ENCODE data around the gene ZSWIM1.

The ZSWIM1 gene

DNA sequence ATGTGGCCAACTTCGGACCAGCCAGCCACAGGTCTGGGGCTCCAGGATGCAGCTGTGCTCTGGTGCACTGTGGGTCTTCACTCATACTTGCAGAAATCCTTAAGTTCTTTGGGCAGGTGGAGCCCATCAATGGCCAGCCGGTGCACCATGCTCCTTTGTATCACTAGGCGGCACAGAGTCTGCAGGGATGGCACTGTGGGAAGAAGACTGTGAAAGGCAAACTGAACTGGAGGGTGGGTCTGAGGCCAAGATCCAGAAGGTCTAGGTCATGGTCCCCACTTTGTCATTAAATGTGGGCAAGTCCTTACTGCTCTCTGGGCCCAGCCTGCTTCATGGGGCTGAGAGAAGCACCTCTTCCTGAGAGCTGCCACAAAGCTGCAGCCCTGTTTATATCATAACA, 7.7 kb downstream of the ZSWIM1 start:
- no peaks in the 10 kb centered on the region for H3K27me3 Mint-ChIP-seq (ENCODE audit: low read depth)
- no peak for DNase-seq (ENCODE audit: low spot score)
- no peaks in the 10 kb centered on the region for H3K9me3 Mint-ChIP-seq
- H3K4me1 Mint-ChIP-seq (ENCODE audit: low read depth) = peaks cover 32% of the 10 kb centered on the region
- H3K4me3 Mint-ChIP-seq = no peak overlapping the region
- H3K27ac Mint-ChIP-seq = no peak overlapping the region
- H3K36me3 Mint-ChIP-seq (ENCODE audit: low read depth) = peaks cover 12% of the 10 kb centered on the region

DNA sequence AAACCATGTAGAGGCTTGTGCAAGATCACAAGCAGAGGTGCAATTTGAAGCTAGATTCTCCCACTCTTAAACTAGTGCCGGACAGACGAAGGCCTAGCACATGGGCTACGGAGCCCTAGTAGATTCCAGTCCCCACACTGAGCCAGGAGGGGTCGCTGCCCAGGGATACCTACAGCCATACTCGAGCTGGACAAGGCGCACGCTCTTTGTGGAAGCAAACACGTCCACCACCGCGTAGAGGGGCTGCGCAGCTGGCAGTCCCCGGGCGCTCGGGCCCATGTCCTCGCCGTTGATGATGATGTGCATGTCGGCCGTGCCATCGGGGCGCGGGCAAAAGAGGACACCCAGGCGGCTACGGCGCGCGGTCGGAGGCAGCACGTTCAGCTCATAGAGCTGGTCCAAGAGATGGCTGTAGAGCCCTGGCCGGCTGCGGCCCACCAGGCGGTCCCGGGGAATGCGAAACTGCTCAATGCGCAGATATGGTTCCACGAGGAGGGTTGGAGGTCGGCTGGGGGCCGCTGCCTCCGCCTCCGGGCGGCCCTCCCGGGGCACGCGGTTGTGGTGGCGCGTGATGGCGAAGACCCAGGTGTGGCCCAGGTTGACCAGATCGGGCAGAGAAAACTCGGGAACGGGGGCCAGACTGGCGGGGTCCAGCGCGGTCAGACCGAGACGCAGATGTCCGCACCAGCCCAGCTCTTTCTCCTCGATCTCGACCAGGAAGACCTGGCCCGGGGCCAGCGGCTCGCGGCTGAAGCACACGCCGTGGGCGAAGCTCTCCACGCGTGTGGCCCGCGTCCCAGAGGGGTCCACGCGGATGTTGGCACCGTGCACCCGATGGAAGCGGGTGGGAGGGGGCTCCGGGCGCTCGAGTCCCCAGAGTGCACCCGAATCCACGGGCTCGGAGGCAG, 9.3 kb downstream of the ZSWIM1 start:
- Mint-ChIP-seq H3K9me3 (no peaks in the 10 kb centered on the region), H3K27me3 (ENCODE audit: low read depth) (no peaks in the 10 kb centered on the region), H3K4me1 (ENCODE audit: low read depth) (peaks cover 27% of the 10 kb centered on the region), H3K4me3 (peak overlapping the region; percentile 92), H3K27ac (peak overlapping the region; percentile 52), H3K36me3 (ENCODE audit: low read depth) (peaks cover 7% of the 10 kb centered on the region)
- peak; percentile 40 for DNase-seq (ENCODE audit: low spot score)

DNA sequence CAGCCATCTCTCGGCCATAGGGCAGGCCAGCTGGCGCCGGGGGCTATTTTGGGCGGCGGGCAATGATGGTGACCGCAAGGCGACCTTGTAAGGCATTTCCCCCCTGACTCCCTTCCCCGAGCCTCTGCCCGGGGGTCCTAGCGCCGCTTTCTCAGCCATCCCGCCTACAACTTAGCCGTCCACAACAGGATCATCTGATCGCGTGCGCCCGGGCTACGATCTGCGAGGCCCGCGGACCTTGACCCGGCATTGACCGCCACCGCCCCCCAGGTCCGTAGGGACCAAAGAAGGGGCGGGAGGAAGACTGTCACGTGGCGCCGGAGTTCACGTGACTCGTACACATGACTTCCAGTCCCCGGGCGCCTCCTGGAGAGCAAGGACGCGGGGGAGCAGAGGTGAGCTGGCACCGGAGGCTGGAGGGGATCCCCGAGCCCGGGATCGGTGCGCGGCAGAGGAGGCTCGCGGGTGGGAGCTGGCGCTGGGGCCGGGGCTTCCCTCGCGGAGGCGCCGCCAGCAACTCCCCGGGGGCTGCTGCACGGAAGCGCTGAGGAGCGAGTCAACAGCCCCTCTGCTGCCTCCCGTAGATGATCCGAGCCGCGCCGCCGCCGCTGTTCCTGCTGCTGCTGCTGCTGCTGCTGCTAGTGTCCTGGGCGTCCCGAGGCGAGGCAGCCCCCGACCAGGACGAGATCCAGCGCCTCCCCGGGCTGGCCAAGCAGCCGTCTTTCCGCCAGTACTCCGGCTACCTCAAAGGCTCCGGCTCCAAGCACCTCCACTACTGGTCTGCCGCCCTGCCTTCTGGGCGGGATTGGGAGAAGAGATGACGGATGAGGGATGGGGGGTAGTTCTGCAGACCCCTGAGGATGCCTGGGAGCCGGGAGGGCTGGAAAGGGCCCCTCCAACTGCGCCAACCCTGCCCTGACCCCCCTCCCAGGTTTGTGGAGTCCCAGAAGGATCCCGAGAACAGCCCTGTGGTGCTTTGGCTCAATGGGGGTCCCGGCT, 10.3 kb downstream of the ZSWIM1 start, which contains the start of the genes CTSA and NEURL2:
TSS of gene CTSA (plus strand) at position 351 of the 999 bp plus-strand sequence. CDS start at position 585, 234 bp downstream.
TSS of gene NEURL2 (minus strand) at position 224 of the 999 bp plus-strand sequence. CDS start at position 7, 217 bp downstream.
- no peaks in the 10 kb centered on the region for H3K27me3 Mint-ChIP-seq (ENCODE audit: low read depth)
- H3K4me1 Mint-ChIP-seq (ENCODE audit: low read depth) = peaks cover 24% of the 10 kb centered on the region
- H3K4me3 Mint-ChIP-seq = peak within 1 kb of the TSS; percentile 92
- H3K36me3 Mint-ChIP-seq (ENCODE audit: low read depth) = peaks cover 6% of the 10 kb centered on the region
- DNase-seq (ENCODE audit: low spot score) = peak; percentile 86
- peak within 1 kb of the TSS; percentile 80 for H3K27ac Mint-ChIP-seq
- H3K9me3 Mint-ChIP-seq = no peaks in the 10 kb centered on the region

DNA sequence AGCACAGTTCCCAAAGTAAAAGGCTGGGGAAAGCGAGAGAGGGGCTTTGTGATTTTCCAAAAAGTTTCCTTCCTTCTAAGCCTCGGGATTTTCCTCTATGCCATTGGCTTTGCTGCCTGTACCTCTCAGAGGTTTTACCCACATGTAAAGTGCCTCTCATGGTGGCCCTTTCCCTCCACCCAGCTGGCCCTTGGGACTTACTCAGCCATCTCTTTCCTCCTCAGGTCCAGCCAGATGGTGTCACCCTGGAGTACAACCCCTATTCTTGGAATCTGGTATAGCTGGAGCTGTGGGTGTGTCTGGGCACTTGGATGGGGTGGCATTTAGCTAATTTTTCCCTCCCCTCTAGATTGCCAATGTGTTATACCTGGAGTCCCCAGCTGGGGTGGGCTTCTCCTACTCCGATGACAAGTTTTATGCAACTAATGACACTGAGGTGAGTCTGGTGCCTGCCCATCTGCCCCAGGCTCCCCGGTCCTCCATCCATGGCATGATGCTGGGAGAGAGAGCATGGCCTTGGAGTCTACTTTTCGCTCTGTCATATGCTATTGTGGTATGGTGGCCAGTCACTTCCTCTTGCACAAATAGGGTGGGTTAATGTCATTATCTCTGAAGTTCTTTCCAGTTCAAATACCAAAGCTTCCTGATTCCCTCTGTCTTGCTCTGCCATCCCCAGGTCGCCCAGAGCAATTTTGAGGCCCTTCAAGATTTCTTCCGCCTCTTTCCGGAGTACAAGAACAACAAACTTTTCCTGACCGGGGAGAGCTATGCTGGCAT, 11.2 kb downstream of the ZSWIM1 start:
- Mint-ChIP-seq H3K4me3 (peak overlapping the region; percentile 92), H3K36me3 (ENCODE audit: low read depth) (peaks cover 6% of the 10 kb centered on the region), H3K4me1 (ENCODE audit: low read depth) (peaks cover 23% of the 10 kb centered on the region), H3K9me3 (no peaks in the 10 kb centered on the region), H3K27ac (peak overlapping the region; percentile 80), H3K27me3 (ENCODE audit: low read depth) (no peaks in the 10 kb centered on the region)
- DNase-seq (ENCODE audit: low spot score) = no peak

DNA sequence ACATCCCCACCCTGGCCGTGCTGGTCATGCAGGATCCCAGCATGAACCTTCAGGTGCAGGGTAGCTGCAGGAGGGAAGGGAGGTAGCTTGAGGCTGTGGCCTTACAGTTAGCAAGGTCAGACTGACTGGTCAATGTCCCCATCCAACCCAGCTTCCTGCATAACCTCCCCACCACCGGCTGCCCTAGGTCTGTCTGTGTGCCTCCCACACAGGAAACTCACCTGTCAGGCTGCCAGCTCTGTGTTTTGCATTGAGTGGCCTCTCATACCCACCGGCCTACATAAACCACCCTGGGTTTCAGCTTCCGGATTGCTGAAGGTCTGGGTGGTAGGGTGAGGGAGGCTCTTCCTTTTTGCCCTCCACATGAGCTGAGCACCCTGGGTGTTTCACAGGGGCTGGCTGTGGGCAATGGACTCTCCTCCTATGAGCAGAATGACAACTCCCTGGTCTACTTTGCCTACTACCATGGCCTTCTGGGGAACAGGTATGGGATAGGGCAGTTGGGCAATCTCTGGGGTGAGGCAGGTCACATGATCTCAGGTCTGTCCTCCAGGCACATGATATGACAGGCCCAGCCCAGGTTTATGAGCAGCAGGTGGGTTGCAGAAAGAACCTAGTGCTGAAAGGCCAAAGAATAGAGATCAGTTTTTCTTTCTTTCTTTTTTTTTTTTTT, 11.9 kb downstream of the ZSWIM1 start:
- peak overlapping the region; percentile 92 for H3K4me3 Mint-ChIP-seq
- H3K36me3 Mint-ChIP-seq (ENCODE audit: low read depth) = no peaks in the 10 kb centered on the region
- DNase-seq (ENCODE audit: low spot score) = no peak
- no peaks in the 10 kb centered on the region for H3K9me3 Mint-ChIP-seq
- peaks cover 23% of the 10 kb centered on the region for H3K4me1 Mint-ChIP-seq (ENCODE audit: low read depth)
- no peaks in the 10 kb centered on the region for H3K27me3 Mint-ChIP-seq (ENCODE audit: low read depth)
- H3K27ac Mint-ChIP-seq = peak overlapping the region; percentile 17

DNA sequence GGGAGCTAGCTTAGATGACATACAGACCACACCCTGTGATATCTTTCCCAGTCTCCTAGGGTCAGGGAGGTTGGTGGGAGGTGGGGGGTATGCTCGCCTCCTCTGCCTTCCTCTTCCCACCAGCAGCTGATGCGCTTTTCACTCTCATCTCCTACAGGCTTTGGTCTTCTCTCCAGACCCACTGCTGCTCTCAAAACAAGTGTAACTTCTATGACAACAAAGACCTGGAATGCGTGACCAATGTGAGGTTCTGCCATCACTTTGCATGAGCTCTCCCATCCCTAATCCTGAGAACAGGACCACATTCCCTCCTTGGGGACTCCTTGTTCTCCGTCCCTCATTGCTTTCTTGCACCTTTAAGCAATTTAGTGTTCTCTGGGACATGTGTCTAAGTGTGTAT, 12.8 kb downstream of the ZSWIM1 start:
- Mint-ChIP-seq H3K36me3 (ENCODE audit: low read depth) (no peaks in the 10 kb centered on the region), H3K27me3 (ENCODE audit: low read depth) (no peaks in the 10 kb centered on the region), H3K4me1 (ENCODE audit: low read depth) (peaks cover 23% of the 10 kb centered on the region), H3K27ac (no peak overlapping the region), H3K9me3 (no peaks in the 10 kb centered on the region), H3K4me3 (no peak overlapping the region)
- no peak for DNase-seq (ENCODE audit: low spot score)

DNA sequence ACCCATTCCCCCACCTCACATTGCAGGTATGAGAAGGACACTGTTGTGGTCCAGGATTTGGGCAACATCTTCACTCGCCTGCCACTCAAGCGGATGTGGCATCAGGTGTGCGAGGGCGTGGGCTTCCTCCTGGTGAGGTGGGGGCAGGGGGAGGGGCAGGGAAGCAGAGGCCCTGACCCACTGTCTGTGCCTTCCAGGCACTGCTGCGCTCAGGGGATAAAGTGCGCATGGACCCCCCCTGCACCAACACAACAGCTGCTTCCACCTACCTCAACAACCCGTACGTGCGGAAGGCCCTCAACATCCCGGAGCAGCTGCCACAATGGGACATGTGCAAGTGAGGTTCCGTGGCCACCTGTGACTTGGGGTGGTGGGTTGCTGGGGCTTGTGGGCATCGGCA, 13.8 kb downstream of the ZSWIM1 start:
- Mint-ChIP-seq H3K36me3 (ENCODE audit: low read depth) (no peaks in the 10 kb centered on the region), H3K27me3 (ENCODE audit: low read depth) (no peaks in the 10 kb centered on the region), H3K27ac (no peak overlapping the region), H3K4me3 (no peak overlapping the region), H3K9me3 (no peaks in the 10 kb centered on the region), H3K4me1 (ENCODE audit: low read depth) (peaks cover 21% of the 10 kb centered on the region)
- DNase-seq (ENCODE audit: low spot score) = no peak

DNA sequence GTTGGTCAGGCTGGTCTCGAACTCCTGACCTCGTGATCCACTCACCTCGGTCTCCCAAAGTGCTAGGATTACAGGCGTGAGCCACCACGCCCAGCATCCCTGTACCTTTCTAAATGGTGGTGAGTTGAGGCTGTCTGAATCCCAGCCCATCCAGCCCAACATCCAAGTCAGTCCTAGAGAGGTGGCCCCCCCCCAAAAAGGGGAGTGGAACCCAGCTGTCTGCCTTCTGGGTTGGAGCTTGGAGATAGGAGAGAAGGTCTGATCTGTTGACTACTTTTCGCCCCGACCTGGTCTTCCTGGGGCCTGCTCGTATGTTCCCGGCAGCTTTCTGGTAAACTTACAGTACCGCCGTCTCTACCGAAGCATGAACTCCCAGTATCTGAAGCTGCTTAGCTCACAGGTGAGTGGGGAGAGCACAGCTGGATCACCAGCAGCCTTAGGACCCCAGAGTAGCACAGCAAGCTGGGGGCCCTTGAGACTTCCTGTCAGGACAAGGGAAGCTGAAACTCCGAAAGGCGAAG, 15.7 kb downstream of the ZSWIM1 start:
- no peaks in the 10 kb centered on the region for H3K36me3 Mint-ChIP-seq (ENCODE audit: low read depth)
- H3K27me3 Mint-ChIP-seq (ENCODE audit: low read depth) = no peaks in the 10 kb centered on the region
- H3K4me3 Mint-ChIP-seq = no peak overlapping the region
- no peak overlapping the region for H3K27ac Mint-ChIP-seq
- no peak for DNase-seq (ENCODE audit: low spot score)
- peaks cover 13% of the 10 kb centered on the region for H3K4me1 Mint-ChIP-seq (ENCODE audit: low read depth)
- no peaks in the 10 kb centered on the region for H3K9me3 Mint-ChIP-seq

DNA sequence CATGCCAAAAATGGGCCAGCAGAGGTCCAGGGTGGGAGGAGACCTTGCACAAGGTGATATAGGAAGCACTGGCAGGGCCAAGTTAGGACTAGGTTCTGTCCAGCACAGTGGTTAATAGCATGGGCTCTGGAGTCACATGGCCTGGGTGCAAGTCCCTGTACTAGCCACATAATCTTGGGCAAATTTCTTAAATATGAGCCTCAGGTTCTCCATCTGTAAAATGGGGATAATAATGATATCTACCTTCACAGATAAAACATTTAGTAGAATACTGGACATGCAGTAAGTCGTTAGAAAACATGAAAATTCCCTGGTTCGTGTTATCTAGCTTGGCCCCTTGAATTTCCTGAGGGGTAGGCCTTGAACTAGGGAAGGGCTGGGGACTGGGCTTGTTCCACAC, 16.3 kb downstream of the ZSWIM1 start:
- Mint-ChIP-seq H3K9me3 (no peaks in the 10 kb centered on the region), H3K4me3 (no peak overlapping the region), H3K36me3 (ENCODE audit: low read depth) (no peaks in the 10 kb centered on the region), H3K27me3 (ENCODE audit: low read depth) (no peaks in the 10 kb centered on the region), H3K4me1 (ENCODE audit: low read depth) (peaks cover 10% of the 10 kb centered on the region), H3K27ac (no peak overlapping the region)
- DNase-seq (ENCODE audit: low spot score) = no peak

DNA sequence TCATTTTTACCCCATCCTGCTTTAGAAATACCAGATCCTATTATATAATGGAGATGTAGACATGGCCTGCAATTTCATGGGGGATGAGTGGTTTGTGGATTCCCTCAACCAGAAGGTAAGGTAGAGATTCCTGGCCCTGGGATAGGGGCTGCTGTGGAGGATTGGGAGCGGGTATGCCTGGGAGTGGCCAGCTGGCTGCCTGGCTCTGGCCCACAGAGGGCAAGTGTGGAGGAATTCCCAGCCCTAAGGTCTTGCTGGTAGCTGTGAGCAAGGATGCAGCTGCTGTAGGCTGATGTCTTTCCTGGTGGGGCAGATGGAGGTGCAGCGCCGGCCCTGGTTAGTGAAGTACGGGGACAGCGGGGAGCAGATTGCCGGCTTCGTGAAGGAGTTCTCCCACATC, 16.7 kb downstream of the ZSWIM1 start:
- no peak for DNase-seq (ENCODE audit: low spot score)
- Mint-ChIP-seq H3K36me3 (ENCODE audit: low read depth) (no peaks in the 10 kb centered on the region), H3K4me1 (ENCODE audit: low read depth) (peaks cover 6% of the 10 kb centered on the region), H3K27me3 (ENCODE audit: low read depth) (no peaks in the 10 kb centered on the region), H3K4me3 (no peak overlapping the region), H3K27ac (no peak overlapping the region), H3K9me3 (no peaks in the 10 kb centered on the region)

DNA sequence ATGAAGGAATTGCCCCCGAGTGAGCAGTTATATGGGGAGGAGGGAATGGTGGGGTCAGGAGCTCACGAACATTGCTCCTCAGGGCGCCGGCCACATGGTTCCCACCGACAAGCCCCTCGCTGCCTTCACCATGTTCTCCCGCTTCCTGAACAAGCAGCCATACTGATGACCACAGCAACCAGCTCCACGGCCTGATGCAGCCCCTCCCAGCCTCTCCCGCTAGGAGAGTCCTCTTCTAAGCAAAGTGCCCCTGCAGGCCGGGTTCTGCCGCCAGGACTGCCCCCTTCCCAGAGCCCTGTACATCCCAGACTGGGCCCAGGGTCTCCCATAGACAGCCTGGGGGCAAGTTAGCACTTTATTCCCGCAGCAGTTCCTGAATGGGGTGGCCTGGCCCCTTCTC, 17.3 kb downstream of the ZSWIM1 start:
- no peak for DNase-seq (ENCODE audit: low spot score)
- H3K36me3 Mint-ChIP-seq (ENCODE audit: low read depth) = no peaks in the 10 kb centered on the region
- H3K27me3 Mint-ChIP-seq (ENCODE audit: low read depth) = no peaks in the 10 kb centered on the region
- H3K4me3 Mint-ChIP-seq = no peak overlapping the region
- no peaks in the 10 kb centered on the region for H3K9me3 Mint-ChIP-seq
- H3K27ac Mint-ChIP-seq = no peak overlapping the region
- H3K4me1 Mint-ChIP-seq (ENCODE audit: low read depth) = peaks cover 5% of the 10 kb centered on the region

DNA sequence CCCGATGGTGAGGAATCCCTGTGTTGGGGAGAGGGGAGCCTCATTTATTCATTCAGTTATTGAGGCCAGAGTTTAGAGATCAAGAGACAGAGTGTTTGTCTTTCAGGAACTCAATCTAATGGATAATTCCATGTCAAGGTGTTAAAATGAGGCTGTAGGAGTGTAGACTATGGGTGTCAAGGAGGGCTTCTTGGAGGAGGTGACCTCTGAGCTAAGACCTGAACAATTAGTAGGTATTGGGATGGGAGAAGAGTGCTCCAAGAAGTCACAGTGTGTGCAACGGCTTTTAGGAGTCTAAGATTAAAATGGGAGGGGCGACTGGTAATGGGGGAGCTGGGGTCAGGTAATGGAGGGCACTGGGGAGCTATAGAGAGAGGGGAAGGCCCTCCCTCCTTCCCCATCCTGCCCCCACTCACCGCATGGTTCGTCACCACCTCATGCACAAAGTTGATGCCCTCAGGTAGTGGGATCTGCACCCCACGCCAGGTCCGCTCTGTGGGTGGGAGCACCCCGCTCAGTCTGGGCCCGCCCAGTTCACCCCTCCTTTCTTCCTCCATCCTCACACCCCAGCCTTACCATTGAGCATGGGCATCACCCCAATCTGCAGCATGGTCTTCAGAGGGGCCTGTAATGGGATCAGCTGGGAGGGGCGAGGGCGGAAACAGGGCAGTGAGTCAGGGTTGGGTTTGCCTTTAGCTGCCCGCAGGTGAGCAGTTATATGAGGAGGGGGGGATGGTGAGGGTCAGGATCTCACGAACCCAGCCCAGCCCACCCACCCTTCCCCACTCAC, 18.2 kb downstream of the ZSWIM1 start:
- Mint-ChIP-seq H3K36me3 (ENCODE audit: low read depth) (no peaks in the 10 kb centered on the region), H3K9me3 (no peaks in the 10 kb centered on the region), H3K27ac (no peak overlapping the region), H3K4me1 (ENCODE audit: low read depth) (no peaks in the 10 kb centered on the region), H3K27me3 (ENCODE audit: low read depth) (no peaks in the 10 kb centered on the region), H3K4me3 (no peak overlapping the region)
- DNase-seq (ENCODE audit: low spot score) = no peak
